C4-2B (cell line): ENCODE measurements around the gene USP7.

Experiments used
- H3K27ac ChIP-seq: fragments of 450-650 bp; 2 replicates; pipeline ENCODE4 v1.5.1; 2017
- ZFX ChIP-seq: fragments of 450-650 bp; IDR thresholded peaks from 2 replicates; pipeline ENCODE4 v1.6.1; 2017
- TF ChIP-seq, protein P1 (sequence below): fragments of 450-650 bp; conservative IDR thresholded peaks from 2 replicates; pipeline ENCODE4 v1.5.1; 2017; ENCODE audit warnings: mild to moderate bottlenecking

USP7 gene

GRCh38 chr16:8893426-8893825, 70.3 kb downstream of the USP7 start:
- TF ChIP-seq ZFX: no peak
- TF ChIP-seq, protein P1, sequence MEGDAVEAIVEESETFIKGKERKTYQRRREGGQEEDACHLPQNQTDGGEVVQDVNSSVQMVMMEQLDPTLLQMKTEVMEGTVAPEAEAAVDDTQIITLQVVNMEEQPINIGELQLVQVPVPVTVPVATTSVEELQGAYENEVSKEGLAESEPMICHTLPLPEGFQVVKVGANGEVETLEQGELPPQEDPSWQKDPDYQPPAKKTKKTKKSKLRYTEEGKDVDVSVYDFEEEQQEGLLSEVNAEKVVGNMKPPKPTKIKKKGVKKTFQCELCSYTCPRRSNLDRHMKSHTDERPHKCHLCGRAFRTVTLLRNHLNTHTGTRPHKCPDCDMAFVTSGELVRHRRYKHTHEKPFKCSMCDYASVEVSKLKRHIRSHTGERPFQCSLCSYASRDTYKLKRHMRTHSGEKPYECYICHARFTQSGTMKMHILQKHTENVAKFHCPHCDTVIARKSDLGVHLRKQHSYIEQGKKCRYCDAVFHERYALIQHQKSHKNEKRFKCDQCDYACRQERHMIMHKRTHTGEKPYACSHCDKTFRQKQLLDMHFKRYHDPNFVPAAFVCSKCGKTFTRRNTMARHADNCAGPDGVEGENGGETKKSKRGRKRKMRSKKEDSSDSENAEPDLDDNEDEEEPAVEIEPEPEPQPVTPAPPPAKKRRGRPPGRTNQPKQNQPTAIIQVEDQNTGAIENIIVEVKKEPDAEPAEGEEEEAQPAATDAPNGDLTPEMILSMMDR: no peak
- H3K27ac ChIP-seq: no peak overlapping the region

- TF ChIP-seq, protein P1: no peak
- no peak for TF ChIP-seq ZFX
- no peak overlapping the region for H3K27ac ChIP-seq
Measured at GRCh38 chr16:8892101-8892575, 71.6 kb downstream of the USP7 start.

GRCh38 chr16:8890549-8890921, 73.2 kb downstream of the USP7 start:
- no peak for TF ChIP-seq ZFX
- H3K27ac ChIP-seq: no peak overlapping the region

DNA sequence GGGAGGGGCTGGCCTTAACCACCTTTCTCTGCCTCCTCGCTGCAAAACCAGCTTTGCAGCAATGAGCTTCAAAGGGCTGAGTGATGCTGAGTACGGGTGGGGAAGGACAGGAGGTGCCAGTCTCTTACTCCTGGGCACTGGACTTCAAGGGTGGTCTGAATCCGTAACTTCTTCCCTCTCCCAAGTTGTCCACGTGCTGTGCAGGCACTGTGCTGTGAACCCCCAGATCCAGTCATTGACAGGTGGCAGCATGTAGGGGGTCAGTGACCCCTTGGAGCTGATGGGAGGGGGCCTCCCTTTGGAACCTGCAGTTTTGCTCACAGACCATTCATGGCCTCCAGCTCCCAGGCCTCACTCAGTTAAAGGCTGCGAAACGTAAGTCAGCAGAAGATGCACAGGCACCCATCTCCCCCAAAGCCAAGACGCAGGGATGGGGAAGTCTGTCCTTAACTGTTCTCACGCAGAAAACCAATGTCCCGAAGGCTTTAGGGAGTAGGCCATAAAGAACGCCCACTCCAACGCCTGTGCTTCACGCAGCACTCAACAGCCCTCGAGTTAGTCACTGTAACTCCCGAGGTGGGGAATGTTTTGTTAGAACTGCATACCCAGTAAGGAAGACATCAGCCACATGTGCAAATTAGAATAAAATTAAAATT, 73.7 kb downstream of the USP7 start:
- no peak overlapping the region for H3K27ac ChIP-seq
- TF ChIP-seq ZFX: no peak
- TF ChIP-seq, protein P1: no peak

DNA sequence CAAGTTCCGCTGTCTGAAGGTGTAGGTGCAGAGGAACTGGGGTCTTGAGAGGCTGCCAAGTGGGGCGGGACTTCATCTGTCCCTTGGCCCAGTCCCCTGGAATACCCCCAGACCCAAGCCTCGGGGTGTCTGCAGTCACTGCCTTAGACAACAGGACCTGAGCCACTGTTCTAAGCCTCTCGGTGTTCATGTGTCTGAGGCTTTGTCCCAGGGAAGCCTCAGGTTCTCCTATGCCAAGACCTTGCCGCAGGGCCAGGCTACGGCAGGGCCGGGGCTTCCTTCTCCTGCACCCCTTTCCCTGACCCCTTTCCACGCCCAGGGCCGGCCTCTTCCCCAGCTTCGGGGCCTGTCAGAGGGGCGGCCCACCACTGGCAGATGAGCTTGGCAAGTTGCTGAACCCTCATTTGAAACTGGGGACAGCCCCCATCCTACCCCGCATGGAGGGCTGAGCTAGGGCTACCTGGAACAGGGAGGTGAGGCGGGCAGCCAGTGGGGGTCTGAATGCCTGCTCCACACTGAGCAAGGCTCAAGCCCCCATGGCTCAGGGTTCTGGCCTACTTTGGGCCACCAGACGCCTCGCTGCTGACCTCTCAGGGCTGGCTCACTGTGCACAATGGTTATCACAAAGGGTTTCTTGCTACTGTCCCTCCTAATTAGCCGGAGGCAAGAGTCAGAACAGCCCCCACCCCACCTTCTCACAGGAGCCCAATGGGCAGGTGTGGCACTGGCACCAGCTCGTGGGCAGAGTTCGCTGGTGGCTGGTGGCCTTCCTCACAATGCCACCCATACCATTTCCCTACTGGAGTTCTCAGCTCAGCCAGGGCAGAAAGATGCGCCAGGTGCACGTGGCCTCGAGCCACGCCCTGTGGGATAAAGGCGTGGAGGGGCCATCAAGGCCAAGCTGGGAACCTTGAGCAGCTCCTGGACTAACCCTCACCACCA, 74.5 kb downstream of the USP7 start:
- no peak for TF ChIP-seq ZFX
- TF ChIP-seq, protein P1: no peak
- H3K27ac ChIP-seq: no peak overlapping the region

DNA sequence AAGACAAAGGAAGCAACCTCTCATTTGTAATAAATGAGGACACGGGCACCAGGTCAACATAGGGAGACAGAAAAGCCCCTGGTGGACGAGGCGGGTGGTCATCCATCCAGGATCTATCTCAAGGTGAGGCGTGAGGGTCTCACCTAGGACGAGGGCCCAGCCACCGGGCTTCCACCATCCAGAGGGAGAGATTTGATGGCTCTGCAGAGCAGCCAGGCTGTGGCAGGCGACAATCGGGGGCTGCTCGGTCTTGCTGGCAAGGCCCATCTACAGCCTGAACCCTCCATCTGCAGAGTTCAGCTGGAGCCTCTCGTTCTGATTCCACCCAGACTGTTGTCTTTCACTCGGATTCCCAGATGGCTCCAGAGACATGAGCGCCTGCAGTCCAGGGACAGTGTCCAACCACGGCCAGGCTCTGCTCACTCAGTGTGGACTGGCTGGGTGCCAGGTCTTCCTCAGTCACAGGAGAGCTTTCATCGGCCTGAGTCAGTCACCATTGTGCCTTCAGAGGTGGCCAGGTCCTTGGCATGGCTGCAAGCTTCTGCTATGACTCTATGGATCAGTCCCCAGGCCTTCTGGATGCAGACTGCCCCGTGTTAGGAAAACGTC, 75.7 kb downstream of the USP7 start:
- no peak overlapping the region for H3K27ac ChIP-seq
- TF ChIP-seq ZFX: no peak
- TF ChIP-seq, protein P1: no peak

- no peak overlapping the region for H3K27ac ChIP-seq
- TF ChIP-seq, protein P1: no peak
- TF ChIP-seq ZFX: no peak
Measured at GRCh38 chr16:8887431-8887765, 76.3 kb downstream of the USP7 start.
